Kidney tubule cell (primary cell): ENCODE data around the gene ZNF541.

Experiments used
- DNase-seq: peaks from one replicate; pipeline ENCODE4 v3.0.0-alpha.2; 2018; ENCODE audit warnings: low spot score

ZNF541 gene

GRCh38 chr19:47544476-47544875 lies 28.5 kb downstream of the ZNF541 start:
- DNase-seq = no peak

- no peak for DNase-seq
These were observed 28.9 kb downstream of the ZNF541 start for GRCh38 chr19:47544075-47544474.

DNA sequence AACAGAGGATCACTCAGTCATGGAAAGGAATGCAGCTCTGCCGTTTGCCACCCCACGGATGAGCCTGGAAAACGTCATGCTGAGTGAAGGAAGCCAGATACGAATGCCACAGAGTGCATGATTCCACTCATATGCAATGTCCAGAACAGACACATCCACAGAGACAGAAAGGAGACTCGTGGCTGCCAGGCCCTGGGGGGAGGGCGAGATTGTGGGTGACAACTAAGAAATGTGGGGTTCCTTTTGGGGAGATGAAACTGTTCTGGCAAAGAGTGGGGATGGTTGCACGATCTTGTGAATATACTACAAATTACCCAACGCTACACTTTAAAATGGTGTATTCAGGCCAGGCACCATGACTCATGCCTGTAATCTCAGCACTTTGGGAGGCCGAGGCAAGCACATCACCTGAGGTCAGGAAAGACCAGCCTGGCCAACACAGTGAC lies 30.9 kb downstream of the ZNF541 start:
- DNase-seq = no peak

- no peak for DNase-seq
These were observed 31.4 kb downstream of the ZNF541 start for GRCh38 chr19:47541518-47541917.

- DNase-seq = no peak
These were observed 32.2 kb downstream of the ZNF541 start for GRCh38 chr19:47540748-47541147.

GRCh38 chr19:47539747-47540311 lies 33.1 kb downstream of the ZNF541 start:
- no peak for DNase-seq

DNA sequence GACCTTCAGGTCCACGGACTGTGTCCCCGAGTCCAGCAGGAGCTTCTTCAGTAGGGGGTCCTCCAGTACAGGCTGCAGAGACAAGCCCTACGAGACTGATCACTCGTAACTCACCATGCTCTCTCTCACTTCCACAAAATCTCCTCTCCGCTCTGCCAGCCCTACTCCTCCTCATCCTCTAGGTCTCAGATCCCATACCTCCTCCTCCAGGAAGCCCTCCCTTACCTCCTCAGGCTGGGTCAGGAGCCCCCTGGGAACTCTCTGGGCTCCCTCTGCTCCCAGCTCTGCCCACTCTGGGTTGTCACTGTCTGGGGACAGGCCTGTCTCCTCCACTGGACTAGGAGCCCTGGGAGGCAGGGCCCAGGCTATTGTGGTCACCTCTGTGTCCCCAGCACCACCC lies 34.1 kb downstream of the ZNF541 start:
- no peak for DNase-seq

GRCh38 chr19:47537493-47537892 lies 35.5 kb downstream of the ZNF541 start:
- no peak for DNase-seq

DNA sequence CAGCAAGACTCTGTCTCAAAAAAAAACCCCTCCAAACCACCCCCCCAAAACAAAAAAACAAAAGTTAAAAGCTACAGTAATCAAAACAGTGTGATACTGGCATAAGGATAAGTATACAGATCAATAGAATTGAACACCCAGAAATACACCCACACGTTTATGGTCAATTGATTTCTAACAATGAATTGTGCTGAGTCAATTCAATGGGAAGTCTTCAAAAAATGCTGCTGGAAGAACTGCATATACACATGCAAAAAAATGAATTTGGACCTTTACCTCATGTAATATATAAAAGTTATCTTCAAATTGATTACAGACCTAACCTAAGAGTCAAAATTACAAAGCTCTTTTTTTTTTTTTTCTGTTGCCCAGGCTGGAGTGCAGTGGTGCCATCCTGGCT lies 38.3 kb downstream of the ZNF541 start:
- no peak for DNase-seq

DNA sequence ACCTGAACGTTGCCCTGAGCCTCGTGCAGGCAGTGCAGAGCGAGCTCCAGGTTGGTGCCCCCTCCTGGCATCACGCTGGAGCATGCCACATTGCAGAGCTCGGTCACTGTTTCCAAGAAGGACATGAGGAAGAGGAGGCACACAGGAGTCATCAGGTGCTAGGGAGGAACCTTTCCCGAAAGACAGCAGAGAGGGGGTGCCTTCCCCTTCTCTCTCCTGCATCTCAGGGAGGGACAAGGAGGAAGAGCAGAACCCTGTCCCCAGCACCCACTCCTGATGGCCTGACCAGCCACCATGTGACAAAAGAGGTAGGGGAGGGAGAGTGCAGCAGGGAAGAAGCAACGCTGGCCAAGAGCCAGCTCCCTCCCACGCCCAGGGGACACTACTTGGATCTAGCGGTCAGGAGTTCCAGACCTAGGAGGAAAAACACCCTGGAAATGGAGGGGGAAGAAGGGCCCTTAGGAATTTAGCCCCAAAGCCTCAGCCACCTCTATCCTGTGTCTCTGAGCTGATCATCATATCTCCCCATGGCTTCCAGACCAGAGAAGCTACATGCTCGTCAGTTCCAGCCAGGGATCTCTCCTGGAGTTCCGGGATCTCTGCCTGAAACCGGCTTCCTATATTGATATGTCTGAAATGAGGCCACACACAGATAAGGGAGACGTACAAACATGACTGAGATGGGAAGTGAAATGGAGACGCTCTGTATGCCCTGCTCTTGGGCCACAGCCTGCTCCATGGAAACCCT lies 41.1 kb downstream of the ZNF541 start:
- no peak for DNase-seq

DNA sequence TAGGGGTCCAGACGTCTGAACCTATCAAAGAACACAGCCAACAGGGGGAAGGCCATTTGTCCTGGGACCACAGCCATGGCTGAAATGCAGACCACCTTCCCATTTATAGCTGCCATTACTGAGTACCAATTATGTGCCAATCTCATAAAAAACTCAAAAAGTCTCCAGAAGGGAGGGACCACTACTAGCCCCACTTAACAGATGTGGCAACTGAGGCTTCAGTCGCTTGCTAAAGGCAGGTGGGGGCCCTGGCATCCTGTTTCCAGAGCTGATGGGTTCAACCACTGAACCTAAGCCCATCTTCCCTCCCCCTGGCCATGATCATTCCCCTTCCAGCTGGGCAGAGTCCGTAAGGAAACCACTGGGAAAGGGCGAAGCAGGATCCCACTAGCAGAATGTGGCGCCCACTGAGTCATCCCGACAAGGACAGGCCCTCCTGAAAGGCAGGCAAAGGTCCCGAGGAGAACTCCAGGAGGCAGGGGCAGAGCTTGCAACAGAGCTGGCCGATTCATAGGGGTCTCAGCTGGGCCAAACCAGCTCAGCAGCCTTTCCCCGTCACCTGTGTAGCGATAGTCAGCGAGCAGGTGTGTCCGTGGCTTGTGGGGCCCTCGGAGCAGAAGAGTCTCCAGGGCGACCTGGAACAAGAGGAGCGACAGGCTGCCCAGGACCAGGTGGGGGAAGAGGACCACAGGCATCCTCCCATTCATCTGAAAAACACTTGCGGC lies 43.8 kb downstream of the ZNF541 start:
- DNase-seq = no peak

DNA sequence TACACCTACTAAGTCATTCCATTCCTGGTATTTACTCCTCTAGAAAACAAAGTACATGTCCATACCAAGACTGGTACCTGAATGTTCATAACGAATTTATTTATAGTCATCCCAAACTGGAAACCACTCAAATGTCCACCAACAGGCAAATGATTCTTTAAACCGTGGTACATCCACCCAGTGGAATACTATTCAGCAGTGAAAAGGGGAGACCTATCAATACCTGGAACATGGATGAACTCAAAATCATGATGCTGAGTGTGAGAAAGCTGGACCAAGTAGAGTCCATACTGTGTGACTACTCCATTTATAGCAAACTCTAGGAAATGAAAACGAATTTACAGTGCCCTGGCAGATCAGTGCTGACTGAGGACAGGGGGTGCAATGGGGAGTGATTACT lies 46.1 kb downstream of the ZNF541 start:
- no peak for DNase-seq

DNA sequence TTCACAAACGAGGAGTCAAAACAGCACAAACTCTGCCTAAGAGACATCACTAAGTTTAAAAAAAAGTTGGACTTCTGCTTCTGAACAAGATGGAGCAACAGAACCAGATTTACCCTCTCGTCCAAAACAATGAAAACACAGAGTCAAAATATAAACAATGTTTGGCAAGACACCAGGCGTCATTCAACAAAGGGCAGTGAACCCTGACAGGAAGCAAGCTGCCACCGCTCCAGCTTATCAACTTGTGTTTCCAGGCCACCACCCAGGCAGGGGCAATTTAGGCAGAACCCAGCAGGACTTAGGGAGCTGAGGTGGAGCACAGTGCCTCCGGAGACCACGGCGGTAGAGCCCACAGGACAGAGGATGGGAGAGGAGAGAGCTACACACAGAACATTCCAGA lies 49.5 kb downstream of the ZNF541 start:
- DNase-seq = peak; percentile 26
